Neural crest cell (in vitro differentiated cells): Measurements from ENCODE around the gene IFT25. TPM values are rescaled to one million over a fixed set of nuclear protein-coding genes. Genes with fewer than 3 reads are reported as not detected.

Experiments
- DNase-seq: peaks from one replicate; pipeline ENCODE4 v3.0.0; 2021; ENCODE audit warnings: low read depth, mixed read lengths, low spot score
- H3K27ac Mint-ChIP-seq: one replicate; pipeline ENCODE4 v1.8.0; 2021; ENCODE audit warnings: mild to moderate bottlenecking, mixed read lengths; ENCODE audit not compliant: unreplicated experiment
- H3K27me3 Mint-ChIP-seq: 2 replicates; pipeline ENCODE4 v1.8.0; 2021; ENCODE audit warnings: low read depth, mild to moderate bottlenecking, mixed read lengths
- H3K36me3 Mint-ChIP-seq: 2 replicates; pipeline ENCODE4 v1.8.0; 2021; ENCODE audit warnings: low read depth, mild to moderate bottlenecking, mixed read lengths
- H3K4me1 Mint-ChIP-seq: 2 replicates; pipeline ENCODE4 v1.8.0; 2021; ENCODE audit warnings: mixed read lengths
- H3K4me3 Mint-ChIP-seq: one replicate; pipeline ENCODE4 v1.8.0; 2021; ENCODE audit warnings: mild to moderate bottlenecking, mixed read lengths
- H3K9me3 Mint-ChIP-seq: 2 replicates; pipeline ENCODE4 v1.8.0; 2021; ENCODE audit warnings: mixed read lengths
- CTCF ChIP-seq: fragments of 200-600 bp; sonication (generic); conservative IDR thresholded peaks from 2 replicates; pipeline ENCODE4 v1.5.0; 2021; ENCODE audit warnings: antibody characterized with exemption, mild to moderate bottlenecking
- total RNA-seq: library from RNA; stranded (reverse); gene quantifications from 2 replicates; pipeline ENCODE4 v1.2.1, GENCODE V29; 2021

IFT25 gene
- total RNA-seq, 1 donor from 2014 or later, result 41.1 TPM

- Mint-ChIP-seq H3K9me3 (no peaks in the 10 kb centered on the region), H3K36me3 (peaks cover 4% of the 10 kb centered on the region), H3K27me3 (no peaks in the 10 kb centered on the region), H3K27ac (no peak overlapping the region), H3K4me3 (peak overlapping the region; percentile 84), H3K4me1 (peaks cover 32% of the 10 kb centered on the region)
- no peak for TF ChIP-seq CTCF
- no peak for DNase-seq
These were observed 3.2 kb downstream of the IFT25 start for GRCh38 chr1:53942127-53942957.

GRCh38 chr1:53938136-53938830 is 7.2 kb downstream of the IFT25 start:
- Mint-ChIP-seq H3K4me3 (no peak overlapping the region), H3K36me3 (peaks cover 23% of the 10 kb centered on the region), H3K4me1 (peaks cover 9% of the 10 kb centered on the region), H3K9me3 (peaks cover 6% of the 10 kb centered on the region), H3K27me3 (no peaks in the 10 kb centered on the region), H3K27ac (no peak overlapping the region)
- TF ChIP-seq CTCF, result no peak
- DNase-seq, result no peak

- no peaks in the 10 kb centered on the region for H3K4me1 Mint-ChIP-seq
- peaks cover 6% of the 10 kb centered on the region for H3K9me3 Mint-ChIP-seq
- no peak overlapping the region for H3K4me3 Mint-ChIP-seq
- peaks cover 34% of the 10 kb centered on the region for H3K36me3 Mint-ChIP-seq
- no peaks in the 10 kb centered on the region for H3K27me3 Mint-ChIP-seq
- TF ChIP-seq CTCF, result no peak
- no peak for DNase-seq
- no peak overlapping the region for H3K27ac Mint-ChIP-seq
These were observed 9.1 kb downstream of the IFT25 start for GRCh38 chr1:53936430-53936829.

- peaks cover 6% of the 10 kb centered on the region for H3K9me3 Mint-ChIP-seq
- H3K4me1 Mint-ChIP-seq, result no peaks in the 10 kb centered on the region
- no peak for DNase-seq
- H3K4me3 Mint-ChIP-seq, result no peak overlapping the region
- peaks cover 33% of the 10 kb centered on the region for H3K36me3 Mint-ChIP-seq
- TF ChIP-seq CTCF, result no peak
- H3K27ac Mint-ChIP-seq, result no peak overlapping the region
- H3K27me3 Mint-ChIP-seq, result no peaks in the 10 kb centered on the region
These were observed 11.2 kb downstream of the IFT25 start for GRCh38 chr1:53934170-53934765.

- no peaks in the 10 kb centered on the region for H3K4me1 Mint-ChIP-seq
- peaks cover 39% of the 10 kb centered on the region for H3K36me3 Mint-ChIP-seq
- H3K9me3 Mint-ChIP-seq, result peaks cover 6% of the 10 kb centered on the region
- DNase-seq, result no peak
- no peak for TF ChIP-seq CTCF
- H3K27me3 Mint-ChIP-seq, result no peaks in the 10 kb centered on the region
- H3K27ac Mint-ChIP-seq, result no peak overlapping the region
- H3K4me3 Mint-ChIP-seq, result no peak overlapping the region
These were observed 14.0 kb downstream of the IFT25 start for GRCh38 chr1:53931523-53931922.
